OCI-M2 (cell line): ENCODE measurements around the gene MUC5AC.
"Not testable (repeated sequence)": the region's sequence is repeated elsewhere in the genome, so short reads cannot be mapped to it uniquely, and the experiment has no call there.

Source experiments
- DNase-seq: peaks from one replicate; lab custom pipeline; 2025; ENCODE audit not compliant: unreplicated experiment; lab: John Stamatoyannopoulos, UW

Gene MUC5AC

GRCh38 chr11:1206391-1207271 lies 48.9 kb downstream of the MUC5AC start:
- DNase-seq = no peak

- DNase-seq = no peak
Measured at GRCh38 chr11:1207401-1208143, 49.8 kb downstream of the MUC5AC start.

- DNase-seq = no peak
Measured at GRCh38 chr11:1208144-1208393, 50.3 kb downstream of the MUC5AC start.

GRCh38 chr11:1208394-1209261 lies 50.9 kb downstream of the MUC5AC start:
- no peak for DNase-seq

GRCh38 chr11:1209371-1210057 lies 51.8 kb downstream of the MUC5AC start:
- DNase-seq = no peak

GRCh38 chr11:1211838-1212237 lies 54.1 kb downstream of the MUC5AC start:
- DNase-seq = no peak

- not testable (repeated sequence) for DNase-seq
Measured at GRCh38 chr11:1215826-1216225, 58.1 kb downstream of the MUC5AC start.

GRCh38 chr11:1217151-1217550 lies 59.4 kb downstream of the MUC5AC start:
- no peak for DNase-seq

GRCh38 chr11:1218256-1218787 lies 60.6 kb downstream of the MUC5AC start:
- DNase-seq = no peak

- DNase-seq = no peak
Measured at GRCh38 chr11:1218788-1219445, 61.2 kb downstream of the MUC5AC start.

GRCh38 chr11:1219446-1219833 lies 61.7 kb downstream of the MUC5AC start:
- no peak for DNase-seq

GRCh38 chr11:1219834-1220815 lies 62.4 kb downstream of the MUC5AC start:
- no peak for DNase-seq

GRCh38 chr11:1220941-1221721 lies 63.4 kb downstream of the MUC5AC start:
- no peak for DNase-seq

- DNase-seq = no peak
Measured at GRCh38 chr11:1221848-1222311, 64.1 kb downstream of the MUC5AC start.

- no peak for DNase-seq
Measured at GRCh38 chr11:1222491-1223345, 65.0 kb downstream of the MUC5AC start, which contains the start of gene MUC5B. TSS of gene MUC5B (plus strand) at chr11:1223066. CDS start at chr11:1223124, 58 bp downstream.

GRCh38 chr11:1223346-1224110 lies 65.8 kb downstream of the MUC5AC start:
- no peak for DNase-seq
